ENCODE measurements around the gene PLEKHM3.

DNA sequence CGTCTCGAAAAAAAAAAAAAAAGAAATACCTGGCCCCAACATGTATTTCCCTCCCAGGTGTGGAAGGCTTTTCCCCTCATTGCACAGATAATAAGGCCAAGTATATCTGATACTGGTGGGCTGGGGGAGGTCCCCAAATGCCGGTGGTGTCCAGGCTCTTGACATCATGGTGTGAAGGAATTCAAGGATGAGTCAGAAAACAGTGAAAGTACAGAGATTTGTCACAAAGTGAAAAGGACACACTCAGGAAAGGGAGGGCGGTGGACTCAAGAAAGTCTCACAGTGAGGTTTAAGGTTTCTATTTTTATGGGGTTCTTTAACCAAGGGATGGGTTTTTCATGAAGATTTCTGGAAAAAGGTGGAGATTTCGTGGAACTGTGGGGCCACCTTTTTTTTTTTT is 217.8 kb downstream of the PLEKHM3 start:
- TF ChIP-seq POLR2A (IDR thresholded peaks at IDR 0.05; ENCODE audit: low read depth, low read length) (no peak), POLR2AphosphoS5 (IDR thresholded peaks at IDR 0.05; ENCODE audit: low read depth, low read length) (no peak), TAF1 (IDR thresholded peaks at IDR 0.05; ENCODE audit: low read depth, low read length) (no peak)

Measured in GM12891 (cell line).